GM23338 (cell line): ENCODE results near the gene NIT2. TPM values are rescaled to one million over a fixed set of nuclear protein-coding genes. Genes with fewer than 3 reads are reported as not detected.

ENCODE experiments used
- ATAC-seq: fragments of 200-7000 bp; cut with Tn5 transposase; 3 replicates; pipeline ENCODE4 v1.9.1; 2020
- DNase-seq: peaks from one replicate; pipeline ENCODE4 v3.0.0-alpha.2; 2015; ENCODE audit warnings: low spot score
- H2AFZ ChIP-seq: fragments of 200-600 bp; sonication (generic); 2 replicates; pipeline ENCODE4 v1.8.0; 2016; ENCODE audit warnings: antibody characterized with exemption, mild to moderate bottlenecking, moderate library complexity
- H3F3A ChIP-seq: fragments of 200-600 bp; sonication (generic); replicated peaks from 2 replicates; pipeline ENCODE4 v1.8.0; 2017; ENCODE audit warnings: antibody characterized with exemption, mixed run types, low read depth
- H3K27ac ChIP-seq: fragments of 200-600 bp; sonication (generic); 2 replicates; pipeline ENCODE4 v1.6.1; 2016; ENCODE audit warnings: low read depth
- H3K27me3 ChIP-seq: fragments of 200-600 bp; sonication (generic); 2 replicates; pipeline ENCODE4 v1.8.0; 2016; ENCODE audit warnings: mild to moderate bottlenecking, mixed run types, moderate library complexity; ENCODE audit not compliant: insufficient read depth
- H3K36me3 ChIP-seq: fragments of 200-600 bp; sonication (generic); 2 replicates; pipeline ENCODE4 v1.8.0; 2016; ENCODE audit warnings: mild to moderate bottlenecking; ENCODE audit not compliant: insufficient read depth
- H3K4me1 ChIP-seq: fragments of 200-600 bp; sonication (generic); 2 replicates; pipeline ENCODE4 v1.8.0; 2016; ENCODE audit warnings: mild to moderate bottlenecking, moderate library complexity; ENCODE audit not compliant: insufficient read depth
- H3K4me2 ChIP-seq: fragments of 200-600 bp; sonication (generic); 2 replicates; pipeline ENCODE4 v1.7.1; 2017; ENCODE audit warnings: mixed run types
- H3K4me3 ChIP-seq: fragments of 200-600 bp; sonication (generic); 2 replicates; pipeline ENCODE4 v1.6.1; 2016; ENCODE audit warnings: mixed run types
- H3K79me2 ChIP-seq: fragments of 200-600 bp; sonication (generic); replicated peaks from 2 replicates; pipeline ENCODE4 v1.8.0; 2017; ENCODE audit warnings: mild to moderate bottlenecking; ENCODE audit not compliant: insufficient read depth
- H3K9me2 ChIP-seq: fragments of 200-600 bp; sonication (generic); 2 replicates; pipeline ENCODE4 v1.8.0; 2017; ENCODE audit not compliant: insufficient read depth
- H4K20me1 ChIP-seq: fragments of 200-600 bp; sonication (generic); replicated peaks from 2 replicates; pipeline ENCODE4 v1.8.0; 2017; ENCODE audit warnings: mild to moderate bottlenecking; ENCODE audit not compliant: insufficient read depth
- H3K27ac Mint-ChIP-seq: 2 replicates; pipeline ENCODE4 v1.8.0; 2020; ENCODE audit warnings: inconsistent platforms, mild to moderate bottlenecking, moderate library complexity, mixed read lengths
- H3K27me3 Mint-ChIP-seq: 3 replicates; pipeline ENCODE4 v1.8.0; 2022; ENCODE audit warnings: low read depth, mild to moderate bottlenecking, moderate library complexity, mixed read lengths, inconsistent platforms; ENCODE audit not compliant: insufficient read depth, poor library complexity
- H3K36me3 Mint-ChIP-seq: 3 replicates; pipeline ENCODE4 v1.8.0; 2021; ENCODE audit warnings: low read depth, mild to moderate bottlenecking, inconsistent platforms, moderate library complexity, mixed read lengths
- H3K4me1 Mint-ChIP-seq: 3 replicates; pipeline ENCODE4 v1.8.0; 2020; ENCODE audit warnings: mild to moderate bottlenecking, inconsistent platforms, mixed read lengths
- H3K4me3 Mint-ChIP-seq: 3 replicates; pipeline ENCODE4 v1.8.0; 2021; ENCODE audit warnings: moderate library complexity, mild to moderate bottlenecking, inconsistent platforms, mixed read lengths
- H3K9me3 Mint-ChIP-seq: 3 replicates; pipeline ENCODE4 v1.8.0; 2020; ENCODE audit warnings: moderate library complexity, mild to moderate bottlenecking, inconsistent platforms, mixed read lengths
- CREB1 ChIP-seq: fragments of 250-450 bp; sonication (Bioruptor Pico); IDR thresholded peaks from 2 replicates; pipeline ENCODE4 v1.5.0; 2020; ENCODE audit warnings: low read depth, mild to moderate bottlenecking, moderate library complexity
- EZH2 ChIP-seq: fragments of 200-600 bp; sonication (generic); IDR thresholded peaks from one replicate; pipeline ENCODE4 v1.8.0; 2017; ENCODE audit warnings: antibody characterized with exemption, mild to moderate bottlenecking, low read depth; ENCODE audit not compliant: unreplicated experiment
- EZH2phosphoT487 ChIP-seq: fragments of 200-600 bp; sonication (generic); IDR thresholded peaks from one replicate; pipeline ENCODE4 v1.8.1; 2018; ENCODE audit warnings: antibody characterized with exemption; ENCODE audit not compliant: unreplicated experiment
- JUNB ChIP-seq: IDR thresholded peaks from one replicate; pipeline ENCODE4 v1.6.1; 2016; ENCODE audit warnings: antibody characterized with exemption; ENCODE audit not compliant: unreplicated experiment
- NANOG ChIP-seq: IDR thresholded peaks from 2 replicates; pipeline ENCODE4 v1.6.1; 2016; ENCODE audit warnings: antibody characterized with exemption, borderline replicate concordance
- POLR2AphosphoS5 ChIP-seq: IDR thresholded peaks from 2 replicates; pipeline ENCODE4 v1.6.1; 2016; ENCODE audit warnings: antibody characterized with exemption, low read depth
- STAT1 ChIP-seq: IDR thresholded peaks from one replicate; pipeline ENCODE4 v1.6.1; 2016; ENCODE audit warnings: antibody characterized with exemption; ENCODE audit not compliant: unreplicated experiment
- ZNF114 ChIP-seq: fragments of 250-450 bp; sonication (Bioruptor Pico); IDR thresholded peaks from 2 replicates; pipeline ENCODE4 v1.5.0; 2020; ENCODE audit warnings: mild to moderate bottlenecking, moderate library complexity
- ZNF331 ChIP-seq: fragments of 250-450 bp; sonication (Bioruptor Pico); IDR thresholded peaks from 2 replicates; pipeline ENCODE4 v1.5.0; 2020; ENCODE audit warnings: low read depth, mild to moderate bottlenecking, moderate library complexity
- polyA plus RNA-seq: library from polyadenylated mRNA; unstranded; fragments of >200 nt; fragmentation: Nextera tagmentation; extraction: Ambion mirVana; gene quantifications from 2 replicates; pipeline ENCODE4 v1.2.1, GENCODE V29; 2016
- total RNA-seq: library from RNA; depleted of rRNA; stranded (reverse); fragments of >200 nt; shearing (Covaris generic); gene quantifications from 2 replicates; pipeline ENCODE4 v1.2.3, GENCODE V29; 2014
- TF ChIP-seq, protein P1 (sequence below): IDR thresholded peaks from one replicate; pipeline ENCODE4 v1.6.1; 2018; ENCODE audit warnings: antibody characterized with exemption; ENCODE audit not compliant: unreplicated experiment
- TF ChIP-seq, protein P2 (sequence below): IDR thresholded peaks from 2 replicates; pipeline ENCODE4 v1.6.1; 2016; ENCODE audit warnings: antibody characterized with exemption
- TF ChIP-seq, protein P3 (sequence below), 2 experiments: fragments of 200-600 bp in 1 of 2; sonication (generic) in 1 of 2; conservative IDR thresholded peaks; 2 replicates each; pipeline versions ENCODE4 v1.5.1 to v1.6.1; 2016 to 2017; ENCODE audit warnings: antibody characterized with exemption in 2 of 2, low read depth in 2 of 2, mild to moderate bottlenecking in 2 of 2, moderate library complexity in 1 of 2
- TF ChIP-seq, protein P4 (sequence below): fragments of 250-450 bp; sonication (Bioruptor Pico); IDR thresholded peaks from 2 replicates; pipeline ENCODE4 v1.5.0; 2020; ENCODE audit warnings: mild to moderate bottlenecking, moderate library complexity

The NIT2 gene
- total and polyA plus RNA-seq, 2 experiments from 2014 or later = 19.2 to 53.7 TPM

DNA sequence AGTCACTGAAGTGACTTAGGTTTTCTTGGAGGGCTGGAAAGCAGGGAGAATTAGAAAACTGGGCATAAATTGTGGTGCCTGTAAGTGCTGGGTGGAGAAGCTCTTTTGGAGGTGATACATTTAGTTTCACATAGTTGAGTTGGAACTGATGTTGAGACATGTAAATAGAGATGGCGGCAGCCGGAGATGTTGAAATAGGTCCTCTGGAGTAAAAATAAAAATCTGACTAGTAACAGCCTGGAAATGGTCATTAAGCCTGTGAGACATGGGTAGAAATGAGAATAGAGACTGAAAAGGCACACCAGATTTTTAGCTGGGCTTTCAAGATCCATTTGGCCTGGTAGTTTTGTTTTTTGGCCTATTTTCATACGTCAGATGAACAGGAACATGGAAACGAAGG lies 2.9 kb upstream of the NIT2 start:
- no peak overlapping the region for H3K4me3 ChIP-seq
- H3K36me3 ChIP-seq = no peaks in the 10 kb centered on the region
- Mint-ChIP-seq H3K4me1 (peaks cover 13% of the 10 kb centered on the region), H3K27ac (no peak overlapping the region), H3K27me3 (peaks cover 4% of the 10 kb centered on the region), H3K4me3 (no peak overlapping the region), H3K36me3 (peaks cover 15% of the 10 kb centered on the region), H3K9me3 (peaks cover 11% of the 10 kb centered on the region; the same call in 2 of the 3 replicates)
- 0 out of 2 replicates have a peak, but pooled peaks cover 2% of the 10 kb centered on the region for H3F3A ChIP-seq
- TF ChIP-seq STAT1 = no peak
- no peak for TF ChIP-seq EZH2
- TF ChIP-seq, protein P1, sequence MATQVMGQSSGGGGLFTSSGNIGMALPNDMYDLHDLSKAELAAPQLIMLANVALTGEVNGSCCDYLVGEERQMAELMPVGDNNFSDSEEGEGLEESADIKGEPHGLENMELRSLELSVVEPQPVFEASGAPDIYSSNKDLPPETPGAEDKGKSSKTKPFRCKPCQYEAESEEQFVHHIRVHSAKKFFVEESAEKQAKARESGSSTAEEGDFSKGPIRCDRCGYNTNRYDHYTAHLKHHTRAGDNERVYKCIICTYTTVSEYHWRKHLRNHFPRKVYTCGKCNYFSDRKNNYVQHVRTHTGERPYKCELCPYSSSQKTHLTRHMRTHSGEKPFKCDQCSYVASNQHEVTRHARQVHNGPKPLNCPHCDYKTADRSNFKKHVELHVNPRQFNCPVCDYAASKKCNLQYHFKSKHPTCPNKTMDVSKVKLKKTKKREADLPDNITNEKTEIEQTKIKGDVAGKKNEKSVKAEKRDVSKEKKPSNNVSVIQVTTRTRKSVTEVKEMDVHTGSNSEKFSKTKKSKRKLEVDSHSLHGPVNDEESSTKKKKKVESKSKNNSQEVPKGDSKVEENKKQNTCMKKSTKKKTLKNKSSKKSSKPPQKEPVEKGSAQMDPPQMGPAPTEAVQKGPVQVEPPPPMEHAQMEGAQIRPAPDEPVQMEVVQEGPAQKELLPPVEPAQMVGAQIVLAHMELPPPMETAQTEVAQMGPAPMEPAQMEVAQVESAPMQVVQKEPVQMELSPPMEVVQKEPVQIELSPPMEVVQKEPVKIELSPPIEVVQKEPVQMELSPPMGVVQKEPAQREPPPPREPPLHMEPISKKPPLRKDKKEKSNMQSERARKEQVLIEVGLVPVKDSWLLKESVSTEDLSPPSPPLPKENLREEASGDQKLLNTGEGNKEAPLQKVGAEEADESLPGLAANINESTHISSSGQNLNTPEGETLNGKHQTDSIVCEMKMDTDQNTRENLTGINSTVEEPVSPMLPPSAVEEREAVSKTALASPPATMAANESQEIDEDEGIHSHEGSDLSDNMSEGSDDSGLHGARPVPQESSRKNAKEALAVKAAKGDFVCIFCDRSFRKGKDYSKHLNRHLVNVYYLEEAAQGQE = no peak
- no peak for TF ChIP-seq POLR2AphosphoS5
- TF ChIP-seq EZH2phosphoT487 = no peak
- TF ChIP-seq, protein P2, sequence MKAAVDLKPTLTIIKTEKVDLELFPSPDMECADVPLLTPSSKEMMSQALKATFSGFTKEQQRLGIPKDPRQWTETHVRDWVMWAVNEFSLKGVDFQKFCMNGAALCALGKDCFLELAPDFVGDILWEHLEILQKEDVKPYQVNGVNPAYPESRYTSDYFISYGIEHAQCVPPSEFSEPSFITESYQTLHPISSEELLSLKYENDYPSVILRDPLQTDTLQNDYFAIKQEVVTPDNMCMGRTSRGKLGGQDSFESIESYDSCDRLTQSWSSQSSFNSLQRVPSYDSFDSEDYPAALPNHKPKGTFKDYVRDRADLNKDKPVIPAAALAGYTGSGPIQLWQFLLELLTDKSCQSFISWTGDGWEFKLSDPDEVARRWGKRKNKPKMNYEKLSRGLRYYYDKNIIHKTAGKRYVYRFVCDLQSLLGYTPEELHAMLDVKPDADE = no peak
- TF ChIP-seq ZNF331 = no peak
- TF ChIP-seq, protein P3, sequence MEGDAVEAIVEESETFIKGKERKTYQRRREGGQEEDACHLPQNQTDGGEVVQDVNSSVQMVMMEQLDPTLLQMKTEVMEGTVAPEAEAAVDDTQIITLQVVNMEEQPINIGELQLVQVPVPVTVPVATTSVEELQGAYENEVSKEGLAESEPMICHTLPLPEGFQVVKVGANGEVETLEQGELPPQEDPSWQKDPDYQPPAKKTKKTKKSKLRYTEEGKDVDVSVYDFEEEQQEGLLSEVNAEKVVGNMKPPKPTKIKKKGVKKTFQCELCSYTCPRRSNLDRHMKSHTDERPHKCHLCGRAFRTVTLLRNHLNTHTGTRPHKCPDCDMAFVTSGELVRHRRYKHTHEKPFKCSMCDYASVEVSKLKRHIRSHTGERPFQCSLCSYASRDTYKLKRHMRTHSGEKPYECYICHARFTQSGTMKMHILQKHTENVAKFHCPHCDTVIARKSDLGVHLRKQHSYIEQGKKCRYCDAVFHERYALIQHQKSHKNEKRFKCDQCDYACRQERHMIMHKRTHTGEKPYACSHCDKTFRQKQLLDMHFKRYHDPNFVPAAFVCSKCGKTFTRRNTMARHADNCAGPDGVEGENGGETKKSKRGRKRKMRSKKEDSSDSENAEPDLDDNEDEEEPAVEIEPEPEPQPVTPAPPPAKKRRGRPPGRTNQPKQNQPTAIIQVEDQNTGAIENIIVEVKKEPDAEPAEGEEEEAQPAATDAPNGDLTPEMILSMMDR (conservative IDR thresholded peaks at IDR 0.05; ENCODE audit: low read depth in 2 of 2) = no peak
- TF ChIP-seq ZNF114 = no peak
- no peak for TF ChIP-seq NANOG
- no peak for TF ChIP-seq CREB1 (CRISPR knock-in tag)
- TF ChIP-seq JUNB = no peak
- TF ChIP-seq, protein P4, sequence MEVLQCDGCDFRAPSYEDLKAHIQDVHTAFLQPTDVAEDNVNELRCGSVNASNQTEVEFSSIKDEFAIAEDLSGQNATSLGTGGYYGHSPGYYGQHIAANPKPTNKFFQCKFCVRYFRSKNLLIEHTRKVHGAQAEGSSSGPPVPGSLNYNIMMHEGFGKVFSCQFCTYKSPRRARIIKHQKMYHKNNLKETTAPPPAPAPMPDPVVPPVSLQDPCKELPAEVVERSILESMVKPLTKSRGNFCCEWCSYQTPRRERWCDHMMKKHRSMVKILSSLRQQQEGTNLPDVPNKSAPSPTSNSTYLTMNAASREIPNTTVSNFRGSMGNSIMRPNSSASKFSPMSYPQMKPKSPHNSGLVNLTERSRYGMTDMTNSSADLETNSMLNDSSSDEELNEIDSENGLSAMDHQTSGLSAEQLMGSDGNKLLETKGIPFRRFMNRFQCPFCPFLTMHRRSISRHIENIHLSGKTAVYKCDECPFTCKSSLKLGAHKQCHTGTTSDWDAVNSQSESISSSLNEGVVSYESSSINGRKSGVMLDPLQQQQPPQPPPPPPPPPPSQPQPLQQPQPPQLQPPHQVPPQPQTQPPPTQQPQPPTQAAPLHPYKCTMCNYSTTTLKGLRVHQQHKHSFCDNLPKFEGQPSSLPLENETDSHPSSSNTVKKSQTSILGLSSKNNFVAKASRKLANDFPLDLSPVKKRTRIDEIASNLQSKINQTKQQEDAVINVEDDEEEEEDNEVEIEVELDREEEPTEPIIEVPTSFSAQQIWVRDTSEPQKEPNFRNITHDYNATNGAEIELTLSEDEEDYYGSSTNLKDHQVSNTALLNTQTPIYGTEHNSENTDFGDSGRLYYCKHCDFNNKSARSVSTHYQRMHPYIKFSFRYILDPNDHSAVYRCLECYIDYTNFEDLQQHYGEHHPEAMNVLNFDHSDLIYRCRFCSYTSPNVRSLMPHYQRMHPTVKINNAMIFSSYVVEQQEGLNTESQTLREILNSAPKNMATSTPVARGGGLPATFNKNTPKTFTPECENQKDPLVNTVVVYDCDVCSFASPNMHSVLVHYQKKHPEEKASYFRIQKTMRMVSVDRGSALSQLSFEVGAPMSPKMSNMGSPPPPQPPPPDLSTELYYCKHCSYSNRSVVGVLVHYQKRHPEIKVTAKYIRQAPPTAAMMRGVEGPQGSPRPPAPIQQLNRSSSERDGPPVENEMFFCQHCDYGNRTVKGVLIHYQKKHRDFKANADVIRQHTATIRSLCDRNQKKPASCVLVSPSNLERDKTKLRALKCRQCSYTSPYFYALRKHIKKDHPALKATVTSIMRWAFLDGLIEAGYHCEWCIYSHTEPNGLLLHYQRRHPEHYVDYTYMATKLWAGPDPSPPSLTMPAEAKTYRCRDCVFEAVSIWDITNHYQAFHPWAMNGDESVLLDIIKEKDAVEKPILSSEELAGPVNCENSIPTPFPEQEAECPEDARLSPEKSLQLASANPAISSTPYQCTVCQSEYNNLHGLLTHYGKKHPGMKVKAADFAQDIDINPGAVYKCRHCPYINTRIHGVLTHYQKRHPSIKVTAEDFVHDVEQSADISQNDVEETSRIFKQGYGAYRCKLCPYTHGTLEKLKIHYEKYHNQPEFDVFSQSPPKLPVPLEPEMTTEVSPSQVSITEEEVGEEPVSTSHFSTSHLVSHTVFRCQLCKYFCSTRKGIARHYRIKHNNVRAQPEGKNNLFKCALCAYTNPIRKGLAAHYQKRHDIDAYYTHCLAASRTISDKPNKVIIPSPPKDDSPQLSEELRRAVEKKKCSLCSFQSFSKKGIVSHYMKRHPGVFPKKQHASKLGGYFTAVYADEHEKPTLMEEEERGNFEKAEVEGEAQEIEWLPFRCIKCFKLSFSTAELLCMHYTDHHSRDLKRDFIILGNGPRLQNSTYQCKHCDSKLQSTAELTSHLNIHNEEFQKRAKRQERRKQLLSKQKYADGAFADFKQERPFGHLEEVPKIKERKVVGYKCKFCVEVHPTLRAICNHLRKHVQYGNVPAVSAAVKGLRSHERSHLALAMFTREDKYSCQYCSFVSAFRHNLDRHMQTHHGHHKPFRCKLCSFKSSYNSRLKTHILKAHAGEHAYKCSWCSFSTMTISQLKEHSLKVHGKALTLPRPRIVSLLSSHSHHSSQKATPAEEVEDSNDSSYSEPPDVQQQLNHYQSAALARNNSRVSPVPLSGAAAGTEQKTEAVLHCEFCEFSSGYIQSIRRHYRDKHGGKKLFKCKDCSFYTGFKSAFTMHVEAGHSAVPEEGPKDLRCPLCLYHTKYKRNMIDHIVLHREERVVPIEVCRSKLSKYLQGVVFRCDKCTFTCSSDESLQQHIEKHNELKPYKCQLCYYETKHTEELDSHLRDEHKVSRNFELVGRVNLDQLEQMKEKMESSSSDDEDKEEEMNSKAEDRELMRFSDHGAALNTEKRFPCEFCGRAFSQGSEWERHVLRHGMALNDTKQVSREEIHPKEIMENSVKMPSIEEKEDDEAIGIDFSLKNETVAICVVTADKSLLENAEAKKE (CRISPR knock-in tag) = no peak
- DNase-seq = no peak
- no peak overlapping the region for H2AFZ ChIP-seq
- no peaks in the 10 kb centered on the region for H3K9me2 ChIP-seq
- H3K27me3 ChIP-seq = peaks cover 9% of the 10 kb centered on the region
- no peak for ATAC-seq
- H3K79me2 ChIP-seq = no peaks in the 10 kb centered on the region
- H3K4me2 ChIP-seq = no peak overlapping the region
- peaks cover 5% of the 10 kb centered on the region; the same call in 1 of the 2 replicates for H3K4me1 ChIP-seq
- H4K20me1 ChIP-seq = no peaks in the 10 kb centered on the region
- H3K27ac ChIP-seq = no peak overlapping the region
